ENCODE measurements around the gene PHLDA1.
"Not testable (repeated sequence)": the region's sequence is repeated elsewhere in the genome, so short reads cannot be mapped to it uniquely, and the experiment has no call there.

The PHLDA1 gene

DNA sequence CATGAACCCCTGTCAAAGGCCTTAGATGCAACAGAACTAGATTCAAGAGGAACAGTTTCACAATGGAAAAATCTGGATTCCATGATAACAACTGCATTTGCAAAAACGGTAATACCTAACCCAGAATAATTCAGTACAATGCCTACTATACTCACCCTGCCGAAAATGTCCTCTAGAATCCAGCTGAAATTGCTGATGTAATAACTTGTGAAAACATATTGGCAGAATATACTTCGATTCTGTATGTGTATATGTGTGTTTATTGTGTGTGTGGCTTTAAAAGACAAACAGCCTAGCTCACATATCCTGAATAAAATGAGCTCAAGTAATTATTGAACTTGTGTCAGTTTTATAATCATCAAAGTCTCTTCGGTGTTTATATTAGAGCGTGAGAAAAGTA lies 46.0 kb downstream of the PHLDA1 start:
- DNase-seq (ENCODE audit: low read depth in 3 of 3): no peak

GRCh38 chr12:75984577-75985182 lies 46.9 kb downstream of the PHLDA1 start:
- no peak for DNase-seq (ENCODE audit: low read depth in 3 of 3)

GRCh38 chr12:75983851-75984250 lies 47.7 kb downstream of the PHLDA1 start:
- not testable (repeated sequence) for DNase-seq (ENCODE audit: low read depth in 3 of 3)

- no peak for DNase-seq (ENCODE audit: low read depth in 3 of 3)
These were observed 48.5 kb downstream of the PHLDA1 start for GRCh38 chr12:75982979-75983660.

DNA sequence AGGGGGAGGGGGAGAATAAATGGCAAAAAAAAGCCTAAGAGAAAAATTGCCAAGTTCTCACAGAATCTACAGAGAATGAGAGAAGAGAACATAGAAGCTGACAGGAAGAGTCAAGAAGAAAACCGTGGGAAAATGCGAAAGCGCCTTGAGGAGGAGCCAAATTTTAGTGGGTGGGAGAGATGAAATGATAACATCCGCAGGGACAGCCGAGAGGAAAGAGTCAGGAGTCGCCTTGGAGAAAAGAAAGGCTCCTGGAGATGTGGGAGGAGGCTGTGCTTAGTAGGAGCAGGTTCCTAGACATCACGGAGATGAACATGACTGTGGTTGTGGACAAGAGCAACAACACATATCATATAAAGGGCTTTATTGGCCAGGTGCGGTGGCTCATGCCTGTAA lies 49.4 kb downstream of the PHLDA1 start:
- no peak for DNase-seq (ENCODE audit: low read depth in 3 of 3)

- DNase-seq (ENCODE audit: low read depth in 3 of 3): no peak
These were observed 50.1 kb downstream of the PHLDA1 start for GRCh38 chr12:75981247-75982168.

GRCh38 chr12:75979181-75979580 lies 52.4 kb downstream of the PHLDA1 start:
- peak in 1 of 3 experiments; percentile 16 for DNase-seq (ENCODE audit: low read depth in 3 of 3)

- no peak for DNase-seq (ENCODE audit: low read depth in 3 of 3)
These were observed 52.9 kb downstream of the PHLDA1 start for GRCh38 chr12:75978677-75979076.

GRCh38 chr12:75977952-75978671 lies 53.5 kb downstream of the PHLDA1 start:
- peak; percentile 61 to 76 (median 62) for DNase-seq (ENCODE audit: low read depth in 3 of 3)

DNA sequence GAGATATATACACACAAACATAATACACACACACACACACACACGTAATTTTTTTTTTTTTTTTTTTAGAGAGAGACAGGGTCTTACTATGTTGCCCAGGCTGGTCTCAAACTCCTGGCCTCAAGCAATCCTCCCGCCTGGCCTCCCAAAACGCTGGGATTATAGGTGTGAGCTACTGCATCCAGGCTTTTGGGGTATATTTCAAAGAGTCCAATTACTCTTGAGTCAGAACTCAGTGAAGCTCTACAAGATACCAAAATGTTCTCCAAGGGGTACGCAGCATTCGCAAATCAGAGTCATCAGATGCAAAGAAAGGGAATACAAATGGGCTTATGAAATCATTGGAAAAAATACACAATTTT lies 54.0 kb downstream of the PHLDA1 start:
- no peak for DNase-seq (ENCODE audit: low read depth in 3 of 3)

DNA sequence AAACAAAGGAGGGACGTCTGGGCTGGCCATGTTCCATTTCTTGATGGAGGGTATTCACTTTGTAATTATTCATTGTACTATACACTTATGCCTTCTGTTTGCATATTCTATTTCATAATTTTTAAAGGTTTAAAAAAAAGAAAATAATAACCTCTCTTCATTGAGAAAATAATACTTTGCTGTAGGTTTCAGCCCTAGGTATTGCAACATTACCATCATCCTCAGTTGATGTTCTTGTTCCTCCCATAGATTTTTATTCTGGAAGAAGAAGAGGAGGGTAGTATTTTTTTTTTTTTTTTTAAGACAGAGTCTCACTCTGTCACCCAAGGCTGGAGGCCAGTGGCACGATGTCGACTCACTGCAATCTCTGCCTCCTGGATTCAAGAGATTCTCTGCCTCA lies 54.7 kb downstream of the PHLDA1 start:
- DNase-seq (ENCODE audit: low read depth in 3 of 3): no peak

DNA sequence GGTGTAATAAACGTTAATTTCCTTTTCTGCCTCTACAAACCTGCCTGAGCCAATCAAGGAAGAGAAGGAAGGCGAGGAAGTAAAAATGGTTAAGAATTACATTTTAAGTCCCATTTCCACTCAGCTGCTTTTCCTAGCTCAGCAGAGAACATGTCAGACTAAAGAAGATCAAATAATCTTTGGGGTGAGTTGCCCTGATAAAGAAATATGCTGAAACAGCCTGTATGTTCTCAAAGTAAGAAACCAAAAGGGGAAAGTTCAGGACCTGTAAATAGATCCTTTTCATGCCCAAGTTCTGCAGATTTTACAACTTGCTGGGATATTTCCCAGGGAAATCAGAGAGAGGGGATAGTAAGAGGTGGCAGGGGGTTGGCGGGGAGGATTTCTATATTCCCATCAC lies 55.5 kb downstream of the PHLDA1 start:
- no peak for DNase-seq (ENCODE audit: low read depth in 3 of 3)

DNA sequence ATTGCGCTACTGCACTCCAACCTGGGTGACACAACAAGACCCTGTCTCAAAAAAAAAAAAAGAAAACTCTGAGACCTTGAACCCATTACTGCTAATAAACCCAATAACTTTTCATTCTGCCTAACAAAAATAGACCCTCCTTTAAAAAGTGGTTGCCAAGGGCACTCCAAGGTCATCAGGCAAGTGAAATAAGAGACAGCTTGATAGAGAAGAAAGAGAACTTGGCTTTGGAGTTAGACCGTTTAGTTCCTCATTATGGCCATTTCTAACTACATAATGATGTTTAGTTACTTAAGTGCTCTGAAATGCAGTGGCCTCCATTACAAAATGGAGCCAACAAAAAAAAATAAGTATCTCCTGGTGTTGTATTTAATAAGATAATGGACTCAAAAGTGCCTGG lies 55.9 kb downstream of the PHLDA1 start:
- DNase-seq (ENCODE audit: low read depth in 3 of 3): no peak
